Dermis blood vessel endothelial cell (primary cell): ENCODE results near the gene RNFT2. TPM values are rescaled to one million over a fixed set of nuclear protein-coding genes. Genes with fewer than 3 reads are reported as not detected.
A peak's percentile ranks its signal among the peaks of the same experiment; 100 is the strongest.
"Not testable (repeated sequence)": the region's sequence is repeated elsewhere in the genome, so short reads cannot be mapped to it uniquely, and the experiment has no call there.

ENCODE experiments used
- DNase-seq: peaks from one replicate; pipeline ENCODE4 v3.0.0; 2010
- total RNA-seq: library from RNA; depleted of rRNA; stranded (reverse); fragments of >200 nt; gene quantifications from 2 replicates; pipeline ENCODE4 v1.2.3, GENCODE V29; 2014

Gene RNFT2
- total RNA-seq, 1 donor from 2014 or later = 2.2 TPM

DNA sequence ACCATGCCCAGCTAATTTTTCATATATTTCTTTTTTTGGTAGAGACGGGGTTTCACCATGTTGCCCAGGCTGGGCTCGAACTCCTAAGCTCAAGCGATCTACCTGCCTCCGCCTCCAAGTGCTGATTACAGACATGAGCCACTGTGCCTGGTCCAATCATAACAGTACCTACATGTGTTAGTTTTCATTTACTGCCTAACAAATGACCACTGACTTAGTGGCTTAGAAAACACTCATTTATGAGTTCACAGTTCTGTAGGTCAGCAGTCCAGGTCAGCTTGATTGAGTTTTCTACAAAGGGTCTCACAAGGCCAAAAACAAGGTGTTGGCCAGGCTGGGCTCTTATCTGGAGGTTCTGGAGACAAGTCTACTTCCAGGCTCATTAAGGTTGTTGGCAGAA is 60.6 kb downstream of the RNFT2 start:
- DNase-seq = no peak

DNA sequence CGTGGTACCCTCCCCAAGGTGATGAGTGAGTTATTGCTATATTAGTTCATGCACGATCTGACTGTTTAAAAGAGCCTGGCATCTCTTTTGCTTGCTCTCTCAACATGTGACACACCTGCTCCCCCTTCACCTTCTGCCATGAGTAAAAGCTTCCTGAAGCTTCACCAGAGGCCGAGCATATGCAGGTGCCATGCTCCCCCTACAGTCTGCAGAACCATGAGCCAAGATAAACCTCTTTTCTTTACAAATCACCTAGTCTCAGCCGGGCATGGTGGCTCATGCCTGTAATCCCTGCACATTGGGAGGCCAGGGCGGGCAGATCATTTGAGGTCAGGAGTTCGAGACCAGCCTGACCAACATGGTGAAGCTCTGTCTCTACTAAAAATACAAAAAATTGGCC is 61.8 kb downstream of the RNFT2 start:
- no peak for DNase-seq

- DNase-seq = no peak
Measured at GRCh38 chr12:116800918-116801317, 62.8 kb downstream of the RNFT2 start.

DNA sequence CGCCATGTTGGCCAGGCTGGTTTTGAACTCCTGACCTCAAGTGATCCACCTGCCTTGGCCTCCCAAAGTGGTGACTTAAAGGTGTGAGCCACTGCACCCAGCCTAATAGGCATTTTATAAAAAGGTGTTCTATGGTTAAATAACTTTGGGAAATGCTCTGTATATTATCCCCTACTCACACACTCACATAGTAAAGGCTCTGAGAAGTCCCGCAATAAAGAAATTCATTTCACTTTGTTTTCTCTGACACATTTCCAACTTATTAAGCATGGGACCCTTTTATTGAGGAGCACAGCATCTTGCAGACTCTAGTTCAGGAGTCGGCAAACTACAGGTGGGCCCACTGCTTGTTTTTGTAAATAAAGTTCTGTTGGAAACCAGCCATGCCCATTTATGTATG is 63.9 kb downstream of the RNFT2 start:
- DNase-seq = no peak

GRCh38 chr12:116803013-116803736 is 65.1 kb downstream of the RNFT2 start:
- DNase-seq = no peak

DNA sequence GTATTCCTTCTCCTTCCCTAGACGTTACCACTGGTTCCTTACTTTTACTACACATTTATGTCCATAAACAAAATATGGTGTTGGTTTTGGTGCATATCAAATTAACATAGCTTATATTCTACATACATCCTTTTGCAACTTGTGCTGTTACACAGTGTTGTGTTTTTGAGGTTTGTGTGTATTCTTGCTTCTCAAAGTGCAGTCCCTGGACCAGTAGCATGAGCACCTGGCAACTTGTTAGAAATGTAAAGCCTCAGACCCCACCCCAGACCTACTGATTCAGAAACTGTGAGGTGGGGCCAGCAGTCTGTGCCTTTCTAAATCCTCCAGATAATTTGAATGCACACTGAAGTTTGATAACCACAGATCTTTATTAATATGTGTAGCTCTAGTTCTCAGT is 65.9 kb downstream of the RNFT2 start:
- DNase-seq = no peak

DNA sequence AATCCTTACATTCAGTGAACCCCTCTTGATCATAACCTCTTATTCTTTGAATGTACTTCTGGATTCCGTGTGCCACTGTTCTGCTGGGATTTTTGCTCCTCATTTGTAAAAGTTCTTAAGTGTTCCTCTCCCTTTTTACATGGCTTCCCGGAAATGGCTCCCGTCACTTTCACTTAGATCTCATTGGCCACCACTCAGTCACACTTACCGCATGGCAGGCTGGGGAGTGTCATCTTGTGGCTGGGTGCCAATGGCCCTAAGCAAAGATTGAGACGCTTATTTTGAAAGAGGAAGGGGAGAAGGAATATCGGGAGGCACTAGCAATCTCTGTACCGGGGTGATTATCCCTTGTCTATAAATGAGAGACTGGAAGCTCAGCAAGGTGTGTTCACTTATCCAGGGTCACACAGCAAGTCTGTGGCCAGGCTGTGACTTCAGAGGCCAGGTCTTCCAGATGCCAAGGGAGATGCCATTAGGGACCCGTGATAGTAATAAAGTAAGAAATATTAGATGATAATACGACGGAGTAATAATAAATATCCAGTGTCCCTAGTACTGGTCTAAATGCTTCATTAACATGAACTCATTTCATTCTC is 68.8 kb downstream of the RNFT2 start:
- no peak for DNase-seq

DNA sequence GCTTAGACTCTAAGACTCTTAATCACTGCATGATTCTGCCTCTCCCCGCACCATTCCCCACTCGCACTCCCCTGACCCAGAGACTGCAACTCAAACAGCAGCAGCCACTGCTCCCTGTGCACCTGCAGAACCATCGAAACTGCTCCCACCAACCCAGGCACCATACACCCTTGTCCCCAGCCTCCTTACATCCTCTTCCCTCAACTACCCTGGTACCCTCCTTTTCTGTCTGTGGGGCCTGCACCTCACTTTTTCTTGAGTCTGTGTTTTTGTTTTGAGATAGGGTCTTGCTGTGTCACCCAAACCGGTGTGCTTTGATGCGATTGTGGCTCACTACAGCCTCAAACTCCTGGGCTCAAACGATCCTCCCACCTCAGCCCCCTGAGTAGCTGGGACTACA is 69.4 kb downstream of the RNFT2 start:
- DNase-seq = no peak

GRCh38 chr12:116808113-116809105 is 70.3 kb downstream of the RNFT2 start:
- DNase-seq = no peak

DNA sequence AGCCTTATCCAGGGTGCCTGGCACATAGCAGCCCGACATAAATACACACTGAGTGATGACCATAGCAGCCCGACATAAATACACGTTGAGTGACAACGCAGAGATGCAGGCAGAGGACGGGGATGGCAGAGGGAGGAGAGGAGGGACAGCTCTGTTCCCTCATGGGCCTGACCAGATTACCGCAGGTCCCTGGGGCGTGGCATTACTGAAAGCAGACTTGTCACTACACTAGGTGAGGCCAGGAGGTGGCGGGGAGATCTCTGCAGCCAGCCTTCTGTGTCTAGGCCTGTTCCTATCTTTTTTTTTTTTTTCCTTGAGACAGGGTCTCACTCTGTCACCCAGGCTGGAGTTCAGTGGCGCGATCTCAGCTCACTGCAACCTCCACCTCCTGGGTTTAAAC is 74.1 kb downstream of the RNFT2 start:
- DNase-seq = no peak

- DNase-seq = no peak
Measured at GRCh38 chr12:116813271-116814041, 75.3 kb downstream of the RNFT2 start.

DNA sequence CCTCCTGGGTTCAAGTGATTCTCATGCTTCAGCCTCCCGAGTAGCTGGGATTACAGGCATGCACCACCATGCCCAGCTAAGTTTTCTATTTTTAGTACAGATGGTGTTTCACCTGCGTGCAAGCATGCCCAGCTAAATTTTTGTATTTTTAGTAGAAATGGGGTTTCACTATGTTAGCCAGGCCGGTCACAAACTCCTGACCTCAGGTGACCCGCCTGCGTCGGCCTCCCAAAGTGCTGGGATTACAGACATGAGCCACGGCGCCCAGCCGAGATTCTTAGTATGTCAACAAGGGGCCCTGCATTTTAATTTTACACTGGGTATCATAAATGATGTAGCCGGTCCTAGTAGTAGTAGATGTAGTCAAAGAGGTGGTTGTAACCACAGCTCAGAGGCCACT is 76.7 kb downstream of the RNFT2 start:
- DNase-seq = not testable (repeated sequence)

- DNase-seq = peak; percentile 74
Measured at GRCh38 chr12:116818341-116818856, 80.3 kb downstream of the RNFT2 start.

DNA sequence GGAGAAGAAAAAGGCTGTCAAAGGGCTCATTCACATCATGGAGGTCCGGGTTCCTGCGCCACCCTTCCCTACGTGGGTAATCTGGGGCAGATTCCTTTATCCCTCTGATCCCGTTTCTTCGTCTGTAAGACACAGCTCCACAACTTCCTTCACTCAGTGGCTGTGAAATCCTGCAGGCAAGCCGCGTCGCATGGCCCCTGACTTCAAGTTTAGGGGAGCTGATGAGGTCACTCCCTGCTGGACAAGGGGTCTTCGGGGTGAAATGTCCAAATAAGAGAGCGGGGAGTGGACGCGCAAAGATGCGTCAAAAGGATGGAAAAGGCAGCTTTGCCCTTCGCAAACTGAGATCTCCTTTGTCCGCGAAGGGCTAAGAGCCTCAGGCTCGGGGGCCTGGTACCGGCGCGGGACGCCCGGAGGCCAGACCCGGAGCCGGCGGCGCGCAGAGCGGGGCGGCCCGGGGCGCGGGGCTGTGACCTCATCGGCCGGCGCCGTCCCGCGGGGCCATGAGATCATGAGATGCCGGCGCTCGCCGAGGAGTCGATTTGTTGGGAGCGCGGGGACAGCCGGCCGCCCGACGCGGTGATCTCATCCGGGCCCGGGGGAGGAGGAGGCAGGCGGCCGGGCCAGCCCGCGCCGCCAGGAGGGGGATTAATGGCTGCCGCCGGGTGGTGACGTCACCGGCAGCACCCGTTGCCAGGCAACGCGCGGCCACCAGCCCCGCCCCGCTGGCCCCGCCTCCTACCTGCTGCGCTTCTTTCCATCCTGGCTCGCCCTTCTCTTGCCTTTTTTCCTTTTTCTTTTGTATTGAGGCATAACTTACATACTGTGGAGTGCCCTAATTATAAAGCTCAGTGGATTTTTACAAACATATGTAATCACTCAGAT is 81.1 kb downstream of the RNFT2 start:
- DNase-seq = peak; percentile 94

DNA sequence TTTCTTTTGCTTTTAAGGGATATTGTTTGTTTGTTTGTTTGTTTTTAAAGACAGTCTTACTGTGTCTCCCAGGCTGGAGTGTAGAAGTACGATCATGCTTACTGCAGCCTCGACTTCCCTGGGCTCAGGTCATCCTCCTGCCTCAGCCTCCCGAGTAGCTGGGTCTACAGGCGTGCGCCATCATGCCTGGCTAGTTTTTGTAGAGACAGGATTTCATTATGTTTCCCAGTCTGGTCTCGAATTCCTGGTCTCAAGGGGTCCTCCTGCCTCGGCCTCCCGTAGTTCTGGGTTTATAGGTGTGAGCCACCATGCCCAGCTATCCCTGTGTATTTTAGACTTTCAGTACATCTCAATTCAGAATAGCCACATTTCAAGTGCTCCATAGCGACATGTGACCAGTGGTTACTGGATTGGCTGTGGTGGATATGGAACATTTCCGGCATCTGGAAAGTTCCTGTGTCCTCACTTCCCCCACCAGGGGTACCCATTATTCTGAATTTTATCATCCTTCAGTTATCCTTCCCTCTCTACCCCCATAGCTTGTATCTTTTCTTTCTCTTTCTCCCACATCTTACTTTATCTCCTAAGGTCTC is 82.0 kb downstream of the RNFT2 start:
- DNase-seq = peak; percentile 6

DNA sequence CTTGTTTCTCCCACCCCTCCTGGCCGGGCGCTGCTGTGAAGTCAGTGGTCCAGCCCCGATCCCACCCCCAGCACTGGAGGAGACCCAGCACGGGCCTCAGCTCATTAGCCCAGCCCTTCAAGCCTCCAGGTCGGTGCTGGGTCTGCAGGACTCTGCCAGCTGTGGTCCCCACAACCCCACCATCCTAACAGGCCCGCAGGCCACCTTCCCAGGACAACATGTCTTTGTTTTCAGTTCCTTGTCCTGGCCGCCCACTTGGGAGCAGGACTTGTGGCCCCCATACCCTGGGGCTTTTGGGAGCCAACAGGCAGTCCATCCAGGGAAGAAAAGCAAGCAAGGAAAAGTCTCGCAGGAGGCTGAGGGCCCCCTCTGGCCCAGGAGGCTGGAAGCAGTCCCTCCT is 83.2 kb downstream of the RNFT2 start:
- DNase-seq = no peak

- no peak for DNase-seq
Measured at GRCh38 chr12:116827432-116827831, 89.3 kb downstream of the RNFT2 start.

GRCh38 chr12:116832353-116832752 is 94.2 kb downstream of the RNFT2 start:
- no peak for DNase-seq

DNA sequence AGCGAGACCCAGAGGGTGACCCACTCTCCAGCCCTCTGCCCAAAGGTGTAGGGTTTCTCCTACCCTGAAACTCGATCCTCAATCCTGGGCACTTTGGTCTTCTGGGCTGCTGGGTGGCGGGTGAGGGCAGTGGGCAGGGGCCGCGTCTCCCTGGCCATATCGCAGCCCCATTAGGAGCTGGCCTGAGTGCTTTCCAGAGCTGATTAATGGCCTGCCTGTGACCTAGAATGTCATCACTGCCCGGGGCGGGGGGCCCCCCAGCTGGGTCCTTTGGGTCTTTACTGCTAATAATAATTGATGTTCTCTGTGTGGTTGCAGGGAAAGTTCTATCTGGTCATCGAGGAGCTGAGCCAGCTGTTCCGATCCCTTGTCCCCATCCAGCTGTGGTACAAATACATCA is 95.4 kb downstream of the RNFT2 start:
- no peak for DNase-seq

DNA sequence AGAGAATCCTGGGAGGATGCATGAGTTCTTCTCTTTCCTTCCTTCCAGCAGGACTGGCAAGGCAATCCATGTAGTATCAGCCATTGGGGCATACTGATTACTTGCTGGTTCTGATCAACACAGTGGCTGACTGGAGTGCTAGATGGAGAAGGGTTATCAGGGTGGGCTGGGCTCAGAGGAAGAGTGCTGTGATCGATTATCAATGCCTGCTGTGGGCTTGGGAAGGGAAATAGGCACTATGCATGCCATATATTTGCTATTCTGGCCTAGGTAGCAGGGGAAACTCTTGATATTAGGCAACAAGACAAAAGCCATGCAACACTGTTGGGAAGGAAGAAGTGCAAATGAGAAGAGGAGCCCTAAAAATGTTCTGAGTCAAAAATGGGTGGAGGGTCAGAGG is 97.4 kb downstream of the RNFT2 start:
- DNase-seq = no peak

- no peak for DNase-seq
Measured at GRCh38 chr12:116837097-116837496, 99.0 kb downstream of the RNFT2 start.
